Effector CD8-positive, alpha-beta T cell (primary cell): ENCODE results near the gene TCAP.

Experiments used
- DNase-seq: peaks from one replicate; lab custom pipeline; 2025; lab: John Stamatoyannopoulos, UW

Gene TCAP

DNA sequence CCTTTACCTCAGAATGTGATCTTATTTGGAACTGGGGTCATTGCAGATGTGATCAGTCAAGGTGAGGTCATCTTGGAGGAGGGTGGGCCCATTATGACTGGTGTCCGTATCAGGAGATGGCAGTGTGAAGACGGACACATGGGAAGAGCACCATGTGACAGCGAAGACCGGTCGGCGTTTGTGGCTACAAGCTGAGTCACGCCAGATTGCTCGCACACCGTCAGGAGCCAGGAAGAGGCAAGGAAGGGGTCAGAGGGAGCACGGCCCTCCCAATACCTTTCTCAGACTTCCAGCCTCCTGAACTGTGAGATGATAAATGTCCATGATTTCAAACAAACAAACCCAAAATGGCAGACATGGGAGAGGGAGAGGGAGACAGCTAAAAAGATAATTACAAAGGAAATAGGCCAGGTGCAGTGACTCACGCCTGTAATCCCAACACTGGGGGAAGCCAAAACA is 15.0 kb upstream of the TCAP start:
- DNase-seq: no peak

DNA sequence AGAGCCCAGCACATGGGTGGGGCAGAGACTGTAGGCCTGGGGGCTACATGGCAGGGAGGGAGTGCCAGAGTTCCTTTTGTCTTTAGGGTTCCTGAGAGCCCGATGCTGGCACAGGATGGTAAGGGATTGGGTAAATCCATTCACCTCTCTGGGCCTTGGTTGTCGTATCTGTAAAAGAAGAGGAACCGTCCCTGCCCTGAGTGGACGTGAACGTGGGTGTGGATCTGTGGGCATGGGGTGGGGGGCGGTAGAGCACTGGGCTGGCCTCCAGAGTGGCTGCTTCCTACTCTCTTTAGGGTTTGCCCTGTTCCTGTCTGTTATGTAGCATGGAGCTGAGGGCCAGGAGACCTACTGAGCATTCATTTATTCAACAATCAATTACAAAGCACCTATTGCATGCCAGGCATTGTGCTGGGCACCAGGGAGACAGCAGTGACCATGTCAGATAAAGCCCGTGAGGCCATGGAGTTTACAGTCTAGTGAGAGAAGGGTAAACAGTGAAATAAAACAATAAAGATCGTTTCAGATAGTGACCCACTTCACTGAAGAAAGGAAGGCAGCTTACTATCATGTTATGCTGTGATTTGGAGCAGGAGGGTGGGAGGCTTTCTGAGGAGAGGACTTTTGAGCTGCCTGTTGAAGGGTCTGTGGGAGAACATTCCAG is 13.1 kb upstream of the TCAP start:
- no peak for DNase-seq

DNA sequence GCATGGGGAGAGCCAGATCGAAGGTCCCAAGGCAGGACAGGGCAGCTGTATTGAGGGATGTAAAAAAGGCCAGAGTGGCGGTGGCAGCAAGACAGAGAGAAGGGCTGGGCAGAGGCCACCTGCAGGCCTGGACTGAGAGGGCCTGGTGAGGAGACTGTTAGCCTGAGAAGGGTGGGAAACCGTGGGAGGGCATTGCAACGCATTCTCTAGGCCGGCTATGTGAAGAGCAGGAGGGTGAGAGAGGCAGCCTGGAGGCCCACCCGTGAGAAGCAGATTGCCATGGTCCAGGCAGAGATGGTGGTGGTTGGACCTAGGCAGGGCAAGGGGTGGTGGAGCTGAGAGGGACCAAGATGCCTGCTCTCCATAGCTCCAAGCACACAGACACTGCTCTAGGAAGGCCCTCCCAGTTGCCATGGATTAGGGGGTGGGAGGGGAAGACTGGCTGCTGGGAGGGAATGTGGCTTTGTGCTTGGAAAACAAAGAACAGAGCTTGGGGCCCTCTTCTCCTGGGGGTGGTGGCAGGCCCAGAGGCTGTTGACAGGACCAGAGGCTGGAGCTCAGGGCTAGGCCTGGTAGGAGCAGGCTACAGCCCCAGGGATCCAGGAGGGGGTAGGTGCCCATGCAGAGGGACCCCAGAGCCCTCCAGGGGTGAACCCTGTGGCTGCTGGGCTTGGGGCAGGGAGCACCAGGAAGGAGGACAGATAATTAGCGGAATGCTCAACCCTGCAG is 12.4 kb upstream of the TCAP start:
- DNase-seq: no peak

DNA sequence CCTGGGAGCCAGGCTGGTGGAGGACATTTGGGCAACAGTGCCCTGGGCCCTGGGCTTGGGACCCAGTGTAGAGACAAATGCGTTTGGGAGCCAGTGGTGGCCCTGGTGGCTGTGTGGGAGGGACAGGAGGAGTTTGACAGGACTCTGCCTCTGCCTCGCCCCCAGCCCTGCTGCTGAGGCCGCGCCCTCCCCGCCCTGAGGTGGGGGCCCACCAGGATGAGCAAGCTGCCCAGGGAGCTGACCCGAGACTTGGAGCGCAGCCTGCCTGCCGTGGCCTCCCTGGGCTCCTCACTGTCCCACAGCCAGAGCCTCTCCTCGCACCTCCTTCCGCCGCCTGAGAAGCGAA is 11.9 kb upstream of the TCAP start:
- DNase-seq: no peak

DNA sequence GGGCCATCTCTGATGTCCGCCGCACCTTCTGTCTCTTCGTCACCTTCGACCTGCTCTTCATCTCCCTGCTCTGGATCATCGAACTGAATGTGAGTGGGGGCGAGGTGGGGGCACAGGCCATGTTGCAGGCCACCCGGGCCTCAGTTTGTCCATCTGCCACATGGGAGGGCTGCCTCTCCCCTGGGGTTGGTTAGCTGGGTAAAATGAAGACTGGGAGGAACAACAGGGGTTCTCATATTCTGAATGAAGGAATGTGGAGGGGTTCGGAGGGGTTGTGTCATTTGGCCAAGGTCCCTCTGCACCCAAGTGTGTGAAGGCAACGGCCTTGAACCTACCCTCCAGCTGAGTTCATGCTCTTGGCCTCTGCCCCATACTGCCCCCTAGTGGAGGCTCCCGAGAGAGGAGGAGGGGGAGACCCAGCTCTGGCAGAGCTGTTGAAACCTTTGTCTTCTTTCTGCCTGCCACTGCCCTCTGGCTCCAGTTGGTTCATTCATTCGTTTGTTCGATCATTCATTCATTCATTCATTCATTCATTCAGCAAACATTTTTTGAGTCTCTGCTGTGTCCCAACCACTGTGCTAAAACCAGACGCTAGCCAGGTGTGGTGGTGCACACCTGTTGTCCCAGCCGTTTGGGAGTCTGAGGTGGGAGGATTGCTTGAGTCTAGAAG is 11.4 kb upstream of the TCAP start:
- DNase-seq: peak; percentile 71

DNA sequence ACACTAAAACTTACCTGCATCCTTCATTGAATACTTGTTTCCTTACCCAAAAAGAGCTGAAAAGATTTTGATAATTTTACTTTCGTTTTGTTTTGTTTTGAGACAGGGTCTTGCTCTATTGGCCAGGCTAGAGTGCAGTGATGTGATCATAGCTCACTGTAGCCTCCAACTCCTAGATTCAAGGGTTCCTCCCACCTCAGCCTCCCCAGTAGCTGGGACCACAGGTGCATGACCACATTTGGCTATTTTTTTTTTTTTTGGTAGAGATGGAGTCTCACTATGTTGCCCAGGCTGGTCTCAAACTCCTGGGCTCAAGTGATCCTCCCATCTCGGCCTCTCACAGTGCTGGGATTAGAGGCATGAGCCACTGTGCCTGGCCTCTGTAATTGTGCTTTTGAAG is 10.0 kb upstream of the TCAP start:
- no peak for DNase-seq

DNA sequence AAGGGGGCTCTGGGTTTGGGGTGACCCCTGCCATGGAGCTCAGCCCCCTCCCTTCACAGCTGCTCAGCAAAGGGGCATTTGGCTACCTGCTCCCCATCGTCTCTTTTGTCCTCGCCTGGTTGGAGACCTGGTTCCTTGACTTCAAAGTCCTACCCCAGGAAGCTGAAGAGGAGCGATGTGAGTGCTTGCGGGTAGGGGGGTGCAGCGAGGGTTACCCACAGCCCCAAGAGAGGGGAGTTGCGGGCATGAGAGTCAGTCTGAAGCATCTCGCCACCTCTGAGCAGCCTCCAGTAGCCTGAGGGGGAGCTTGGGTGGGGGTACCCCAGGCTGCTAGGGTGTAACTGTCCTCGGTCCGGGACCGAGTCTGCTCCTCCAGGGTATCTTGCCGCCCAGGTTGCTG is 6.8 kb upstream of the TCAP start:
- DNase-seq: no peak

DNA sequence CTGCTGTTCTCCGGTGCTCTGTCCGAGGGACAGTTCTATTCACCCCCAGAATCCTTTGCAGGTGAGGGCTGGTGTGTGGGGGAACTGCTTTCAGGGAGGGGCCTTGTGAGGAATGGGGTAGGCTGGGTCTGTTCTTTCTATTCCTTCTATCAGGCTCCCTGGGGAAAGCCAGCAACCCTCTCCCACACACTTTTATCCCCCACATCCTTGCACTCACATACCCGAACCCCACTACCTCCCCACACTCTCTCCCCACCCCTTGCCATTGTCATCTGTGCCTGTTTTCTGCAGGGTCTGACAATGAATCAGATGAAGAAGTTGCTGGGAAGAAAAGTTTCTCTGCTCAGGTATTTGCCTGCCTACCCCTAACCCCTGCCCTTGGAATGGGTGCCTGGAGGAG is 6.4 kb upstream of the TCAP start:
- no peak for DNase-seq

DNA sequence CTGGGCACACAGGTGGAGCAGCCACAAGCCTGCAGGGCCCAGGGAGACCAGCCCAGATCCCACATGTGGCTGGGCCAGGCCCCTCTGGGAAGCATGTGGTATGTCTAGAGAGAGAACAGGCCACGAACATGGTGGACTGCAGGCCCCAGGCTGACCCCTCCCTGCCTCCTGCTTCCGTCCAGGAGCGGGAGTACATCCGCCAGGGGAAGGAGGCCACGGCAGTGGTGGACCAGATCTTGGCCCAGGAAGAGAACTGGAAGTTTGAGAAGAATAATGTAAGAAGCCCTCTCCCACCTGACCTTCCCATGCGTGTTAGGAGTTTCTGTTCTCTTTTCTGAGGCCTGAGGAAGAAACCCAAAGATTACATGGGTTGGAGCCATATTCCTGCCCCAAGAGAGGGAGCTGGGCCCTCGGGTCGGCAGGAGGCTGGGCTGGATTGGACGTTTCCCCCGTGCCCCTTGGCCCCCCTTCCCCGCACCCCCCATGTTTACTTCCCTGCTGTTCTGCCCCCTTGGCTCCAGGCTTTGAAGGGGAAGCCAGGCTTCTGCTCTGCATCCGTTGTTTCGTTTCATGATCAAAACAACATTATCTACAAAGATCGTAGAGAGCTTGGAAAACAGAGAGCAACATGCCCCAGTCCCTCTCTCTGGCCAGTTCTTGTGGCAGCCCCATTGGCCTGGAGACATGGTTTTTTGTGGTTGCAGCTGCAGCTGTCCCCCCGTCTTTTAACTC is 5.7 kb upstream of the TCAP start:
- DNase-seq: no peak

DNA sequence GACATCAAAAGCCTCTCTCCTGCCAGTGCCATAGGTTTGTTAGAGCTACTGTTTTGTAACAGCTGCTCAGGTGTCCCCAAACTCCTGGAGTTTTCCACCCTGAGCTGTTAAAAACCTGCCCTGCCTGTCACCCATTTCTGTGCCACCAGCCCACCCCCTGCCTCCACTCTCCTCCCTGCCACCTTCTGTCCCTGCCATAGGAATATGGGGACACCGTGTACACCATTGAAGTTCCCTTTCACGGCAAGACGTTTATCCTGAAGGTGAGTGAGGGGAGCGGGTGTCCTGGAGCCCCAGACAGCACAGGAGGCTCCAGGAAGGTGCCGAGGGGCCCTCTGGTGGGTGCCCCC is 5.2 kb upstream of the TCAP start:
- DNase-seq: no peak

DNA sequence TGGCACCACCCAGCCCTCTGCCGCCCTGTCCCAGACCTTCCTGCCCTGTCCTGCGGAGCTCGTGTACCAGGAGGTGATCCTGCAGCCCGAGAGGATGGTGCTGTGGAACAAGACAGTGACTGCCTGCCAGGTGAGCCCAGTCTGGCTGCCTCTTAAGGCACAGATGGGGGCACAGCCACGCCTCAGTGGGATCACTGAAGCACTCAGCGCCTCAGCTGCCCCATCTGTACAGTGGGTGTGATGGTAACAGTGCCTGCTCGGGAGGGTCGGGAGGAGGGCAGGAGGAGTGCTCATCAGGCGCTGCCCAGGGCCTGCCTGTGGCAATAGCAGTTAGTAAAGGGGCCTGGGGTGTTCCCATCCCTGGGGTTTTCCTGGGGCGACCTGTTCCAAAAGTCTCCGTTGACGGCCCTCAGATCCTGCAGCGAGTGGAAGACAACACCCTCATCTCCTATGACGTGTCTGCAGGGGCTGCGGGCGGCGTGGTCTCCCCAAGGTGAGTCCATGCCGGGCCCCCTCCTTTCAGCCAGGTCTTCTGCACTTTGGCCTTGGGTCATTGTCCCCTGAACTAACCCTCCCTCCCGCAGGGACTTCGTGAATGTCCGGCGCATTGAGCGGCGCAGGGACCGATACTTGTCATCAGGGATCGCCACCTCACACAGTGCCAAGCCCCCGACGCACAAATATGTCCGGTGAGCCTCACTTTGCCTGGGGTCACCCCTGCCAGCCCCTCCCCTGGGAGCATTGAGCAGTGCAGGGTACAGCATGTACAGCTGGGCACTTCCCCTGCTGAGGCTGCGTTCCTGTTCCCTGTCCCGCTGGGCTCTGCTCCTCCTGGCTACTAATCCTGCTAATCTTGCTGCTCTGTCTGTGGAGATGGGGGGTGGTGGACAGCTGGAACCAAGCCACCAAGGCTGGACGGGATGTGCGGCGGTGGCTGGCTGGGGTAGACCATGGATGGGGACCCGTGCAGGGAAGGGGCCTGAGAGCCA is 4.5 kb upstream of the TCAP start:
- DNase-seq: no peak

DNA sequence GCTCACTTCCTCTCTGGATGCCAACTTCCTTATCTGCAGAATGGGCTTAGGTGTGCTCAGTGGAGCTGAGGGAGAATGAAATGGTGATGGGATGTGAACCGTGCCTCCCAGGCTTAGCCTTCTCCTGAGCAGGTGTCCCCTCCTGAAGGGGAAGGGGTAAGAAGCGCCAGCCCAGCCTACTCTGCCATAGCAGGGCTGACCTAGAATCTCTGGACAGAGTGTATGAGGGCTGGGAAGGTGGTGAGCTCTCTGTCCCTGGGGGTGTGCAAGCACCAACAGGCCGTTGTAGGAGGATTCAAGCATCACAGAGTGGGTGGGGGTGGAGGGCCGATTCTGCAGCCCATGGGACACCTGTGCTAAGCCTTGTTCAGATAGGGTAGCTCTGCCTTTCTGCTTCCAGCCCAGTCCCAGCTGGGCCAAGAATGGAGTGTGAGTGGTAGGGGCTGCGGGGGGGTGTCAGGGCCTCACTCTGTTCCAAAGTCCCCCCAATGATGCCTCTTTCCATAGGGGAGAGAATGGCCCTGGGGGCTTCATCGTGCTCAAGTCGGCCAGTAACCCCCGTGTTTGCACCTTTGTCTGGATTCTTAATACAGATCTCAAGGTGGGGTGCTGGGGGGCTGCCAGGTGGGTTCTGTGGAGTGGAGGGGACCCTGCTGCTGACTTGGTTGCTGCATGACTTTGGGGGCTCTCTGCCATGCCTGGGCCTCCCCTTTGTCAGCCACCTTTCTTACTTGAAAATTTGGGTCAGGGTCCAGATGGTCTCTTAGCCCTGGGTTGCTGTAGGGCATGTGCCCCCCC is 3.2 kb upstream of the TCAP start:
- no peak for DNase-seq

DNA sequence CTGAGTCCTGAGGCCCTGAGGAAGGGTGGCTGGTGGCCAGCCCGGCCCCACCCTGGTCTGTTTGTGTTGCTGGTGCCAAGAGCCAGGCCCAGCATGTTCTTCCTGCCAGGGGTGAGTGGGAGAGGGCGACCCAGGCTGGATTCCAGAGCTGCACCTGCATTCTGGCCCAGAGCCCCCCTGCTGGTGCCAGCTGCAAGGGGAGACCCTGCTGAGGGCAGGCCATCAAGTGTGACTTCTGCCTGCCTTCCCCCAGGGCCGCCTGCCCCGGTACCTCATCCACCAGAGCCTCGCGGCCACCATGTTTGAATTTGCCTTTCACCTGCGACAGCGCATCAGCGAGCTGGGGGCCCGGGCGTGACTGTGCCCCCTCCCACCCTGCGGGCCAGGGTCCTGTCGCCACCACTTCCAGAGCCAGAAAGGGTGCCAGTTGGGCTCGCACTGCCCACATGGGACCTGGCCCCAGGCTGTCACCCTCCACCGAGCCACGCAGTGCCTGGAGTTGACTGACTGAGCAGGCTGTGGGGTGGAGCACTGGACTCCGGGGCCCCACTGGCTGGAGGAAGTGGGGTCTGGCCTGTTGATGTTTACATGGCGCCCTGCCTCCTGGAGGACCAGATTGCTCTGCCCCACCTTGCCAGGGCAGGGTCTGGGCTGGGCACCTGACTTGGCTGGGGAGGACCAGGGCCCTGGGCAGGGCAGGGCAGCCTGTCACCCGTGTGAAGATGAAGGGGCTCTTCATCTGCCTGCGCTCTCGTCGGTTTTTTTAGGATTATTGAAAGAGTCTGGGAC is 2.4 kb upstream of the TCAP start:
- DNase-seq: no peak

DNA sequence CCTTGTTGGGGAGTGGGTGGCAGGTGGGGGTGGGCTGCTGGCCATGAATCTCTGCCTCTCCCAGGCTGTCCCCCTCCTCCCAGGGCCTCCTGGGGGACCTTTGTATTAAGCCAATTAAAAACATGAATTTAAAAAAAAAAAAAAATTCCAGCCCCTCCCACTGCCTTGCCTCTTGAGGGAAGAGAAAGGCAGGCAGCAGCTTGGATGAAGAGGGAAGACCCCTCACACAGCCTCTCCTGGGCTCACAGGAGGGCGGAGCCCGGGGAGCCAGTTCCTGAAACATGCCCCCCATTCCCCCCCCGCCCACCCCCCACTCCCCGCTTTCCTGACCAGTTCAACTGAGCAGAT is 1.8 kb upstream of the TCAP start:
- DNase-seq: no peak

DNA sequence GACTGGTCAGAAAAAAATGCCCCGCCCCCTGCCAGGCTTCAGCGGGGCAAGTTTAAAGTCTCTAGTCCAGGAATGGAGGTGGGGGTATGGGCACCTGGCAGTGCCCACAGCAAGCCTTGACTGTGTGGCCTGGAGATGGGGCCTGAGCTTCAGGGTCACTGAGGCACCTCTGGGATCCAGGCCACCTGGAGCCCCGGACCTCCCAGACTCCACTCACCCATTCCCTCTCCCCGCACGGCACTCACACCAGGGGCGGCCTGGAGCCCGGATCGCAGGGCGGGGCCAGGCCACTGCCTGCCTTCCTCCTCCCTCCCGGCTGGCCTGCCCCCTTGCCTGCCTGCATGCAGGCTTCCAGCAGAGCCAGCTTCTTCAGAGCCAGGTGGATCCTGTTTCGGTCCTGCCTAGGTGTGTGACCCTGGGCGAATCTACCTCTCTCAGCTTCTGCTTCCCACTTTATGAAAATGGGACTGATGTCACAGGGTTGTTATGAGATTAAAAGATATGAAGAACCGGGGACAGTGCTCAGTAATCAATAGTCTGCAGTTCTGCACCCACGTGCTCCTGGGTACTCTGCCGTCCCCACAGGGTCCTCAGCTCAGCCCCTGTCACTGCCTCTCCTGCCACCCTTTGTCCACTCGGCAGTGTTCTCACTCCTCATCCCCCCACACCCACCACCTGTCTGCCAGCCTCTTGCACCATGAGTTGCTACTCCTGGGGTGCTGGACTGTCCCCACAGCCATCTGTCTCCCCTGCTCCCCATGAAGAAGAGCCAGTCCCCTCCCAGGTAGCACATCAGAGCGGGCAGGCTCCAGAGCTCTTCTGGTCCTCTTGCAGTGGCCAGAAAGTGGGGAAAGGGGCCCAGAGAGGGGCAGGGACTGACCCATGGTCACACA is 1.2 kb upstream of the TCAP start:
- no peak for DNase-seq

DNA sequence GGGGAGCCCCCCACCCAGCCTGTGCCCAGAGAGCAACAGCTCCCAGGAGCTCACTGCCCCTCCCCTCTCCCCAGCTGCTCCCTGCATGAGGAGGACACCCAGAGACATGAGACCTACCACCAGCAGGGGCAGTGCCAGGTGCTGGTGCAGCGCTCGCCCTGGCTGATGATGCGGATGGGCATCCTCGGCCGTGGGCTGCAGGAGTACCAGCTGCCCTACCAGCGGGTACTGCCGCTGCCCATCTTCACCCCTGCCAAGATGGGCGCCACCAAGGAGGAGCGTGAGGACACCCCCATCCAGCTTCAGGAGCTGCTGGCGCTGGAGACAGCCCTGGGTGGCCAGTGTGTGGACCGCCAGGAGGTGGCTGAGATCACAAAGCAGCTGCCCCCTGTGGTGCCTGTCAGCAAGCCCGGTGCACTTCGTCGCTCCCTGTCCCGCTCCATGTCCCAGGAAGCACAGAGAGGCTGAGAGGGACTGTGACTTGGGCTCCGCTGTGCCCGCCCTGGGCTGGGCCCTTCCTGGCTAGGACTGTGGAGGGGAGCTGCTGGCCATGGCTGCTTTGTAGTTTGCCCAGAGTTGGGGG is 584 bp downstream of the TCAP start:
- DNase-seq: no peak

DNA sequence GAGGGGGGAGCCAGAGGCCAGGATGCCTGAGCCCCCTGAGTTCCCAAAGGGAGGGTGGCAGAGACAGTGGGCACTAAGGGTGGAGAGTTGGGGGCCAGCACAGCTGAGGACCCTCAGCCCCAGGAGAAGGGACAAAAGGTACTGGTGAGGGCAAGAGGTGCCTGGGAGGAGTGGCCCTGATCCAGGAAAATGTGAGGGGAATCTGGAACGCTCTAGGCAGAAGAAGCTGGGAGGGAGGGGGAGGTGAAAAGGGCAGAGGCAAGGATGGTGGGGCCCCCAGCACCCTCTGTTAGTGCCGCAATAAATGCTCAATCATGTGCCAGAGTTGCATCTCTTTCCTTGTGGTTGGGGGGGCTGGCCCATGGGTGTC is 1.1 kb downstream of the TCAP start:
- no peak for DNase-seq

DNA sequence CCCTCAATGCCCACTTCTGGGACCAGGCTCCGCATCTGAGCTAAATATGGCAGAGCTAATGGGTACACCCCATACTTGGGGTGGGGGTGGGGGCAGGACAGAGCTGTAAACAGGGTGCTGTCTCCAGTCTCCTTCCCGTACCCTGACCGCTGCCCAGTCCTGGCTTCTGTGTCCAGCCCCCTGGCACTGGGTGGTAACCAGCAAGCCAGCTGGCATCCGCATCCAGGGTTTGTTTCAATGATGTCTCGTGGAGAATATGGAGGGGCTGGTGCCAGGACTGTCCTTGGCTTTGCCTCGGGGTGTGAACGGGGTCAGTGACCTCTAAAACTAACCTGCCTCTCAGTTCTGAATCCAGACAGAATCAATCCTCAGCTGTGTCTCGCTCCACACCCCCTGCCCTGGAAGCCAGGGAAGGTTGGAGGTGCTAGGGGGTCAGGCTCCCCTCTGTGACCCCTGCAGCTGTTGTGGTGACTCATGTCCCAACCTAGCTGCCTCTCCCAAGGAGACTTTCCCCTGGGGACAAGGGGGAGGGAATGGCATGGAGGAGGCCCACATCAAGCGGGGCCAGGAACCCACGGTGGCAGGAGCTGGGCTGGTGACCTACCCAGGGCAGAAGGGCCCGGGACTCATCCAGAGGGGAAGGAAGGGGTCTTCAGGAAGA is 1.6 kb downstream of the TCAP start:
- DNase-seq: no peak
